GM20000 (cell line): ENCODE measurements around the gene OR13D1.
A peak's percentile ranks its signal among the peaks of the same experiment; 100 is the strongest.

ENCODE experiments used
- DNase-seq: peaks from one replicate; pipeline ENCODE4 v3.0.0; 2012; ENCODE audit warnings: low spot score
- CTCF ChIP-seq: IDR thresholded peaks from 2 replicates; pipeline ENCODE4 v1.5.1; 2012; ENCODE audit warnings: mild to moderate bottlenecking, control low read depth; ENCODE audit errors: extremely low read depth, missing control alignments

OR13D1 gene

DNA sequence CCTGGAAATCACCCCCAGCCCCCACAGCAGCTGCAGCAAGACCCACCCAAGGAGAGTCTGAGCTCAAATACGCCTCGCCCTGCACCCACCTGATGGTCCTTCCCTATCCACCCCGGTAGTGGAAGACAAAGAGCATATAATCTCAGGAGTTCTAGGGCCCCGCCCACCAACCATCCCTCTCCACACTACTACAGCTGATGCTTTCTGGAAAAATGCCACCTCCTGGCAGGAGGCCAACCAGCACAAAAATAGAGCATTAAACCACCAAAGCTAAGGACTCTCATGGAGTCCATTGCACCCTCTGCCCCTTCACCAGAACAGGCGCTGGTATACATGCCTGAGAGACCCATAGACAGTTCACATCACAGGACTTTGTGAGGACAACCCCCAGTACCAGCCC, 30.7 kb downstream of the OR13D1 start:
- no peak for DNase-seq
- TF ChIP-seq CTCF: no peak

GRCh38 chr9:104738452-104738851, 44.1 kb downstream of the OR13D1 start:
- no peak for DNase-seq
- no peak for TF ChIP-seq CTCF

DNA sequence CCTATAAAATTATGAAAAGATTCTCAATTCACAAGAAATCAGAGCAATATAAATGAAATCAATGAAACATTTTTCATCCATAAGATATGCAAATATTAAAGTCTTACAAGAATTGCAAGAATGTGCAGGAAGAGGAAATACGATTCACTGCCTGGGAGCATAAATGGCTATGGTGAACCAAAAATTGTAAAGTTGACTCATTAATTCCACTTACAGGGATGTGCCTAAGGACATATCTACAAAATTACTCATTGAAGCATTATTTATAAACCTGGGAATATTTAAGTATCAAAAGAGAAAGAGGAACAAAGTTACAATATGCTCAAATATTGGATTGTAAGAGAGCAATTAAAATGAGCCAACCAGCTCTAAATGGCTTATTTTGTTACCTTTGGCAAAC, 46.3 kb downstream of the OR13D1 start:
- DNase-seq: no peak
- no peak for TF ChIP-seq CTCF

DNA sequence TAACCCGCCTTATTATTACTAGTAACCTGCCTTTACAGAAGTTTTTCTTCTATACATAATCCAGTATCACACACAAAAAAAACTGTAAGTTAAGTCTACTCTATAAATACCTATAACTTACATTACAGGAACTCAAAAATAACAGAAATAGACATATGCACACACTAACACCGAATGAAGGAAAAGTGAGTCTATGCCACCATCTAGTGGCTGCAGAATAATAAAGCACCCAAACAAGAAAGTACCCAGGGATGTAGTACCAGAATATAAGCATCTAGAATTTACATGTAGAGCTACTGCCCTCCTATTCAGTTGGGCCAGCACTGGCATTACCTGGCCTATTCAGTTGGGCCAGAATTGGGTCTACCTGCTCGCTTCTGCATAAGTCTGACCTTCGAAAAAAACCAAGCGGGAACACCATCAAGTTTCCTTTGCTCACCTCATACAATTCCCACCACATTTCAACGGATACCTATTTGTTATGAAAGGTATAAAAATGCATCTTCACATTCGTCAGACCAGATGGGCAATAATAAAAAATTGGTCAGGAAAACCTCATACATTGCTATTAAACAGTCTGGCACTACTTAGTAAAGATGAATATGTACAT, 49.2 kb downstream of the OR13D1 start:
- TF ChIP-seq CTCF: peak; percentile 43
- peak; percentile 58 for DNase-seq
